Measurements from ENCODE around the gene ABCD1.
A peak's percentile ranks its signal among the peaks of the same experiment; 100 is the strongest.

ABCD1 gene

DNA sequence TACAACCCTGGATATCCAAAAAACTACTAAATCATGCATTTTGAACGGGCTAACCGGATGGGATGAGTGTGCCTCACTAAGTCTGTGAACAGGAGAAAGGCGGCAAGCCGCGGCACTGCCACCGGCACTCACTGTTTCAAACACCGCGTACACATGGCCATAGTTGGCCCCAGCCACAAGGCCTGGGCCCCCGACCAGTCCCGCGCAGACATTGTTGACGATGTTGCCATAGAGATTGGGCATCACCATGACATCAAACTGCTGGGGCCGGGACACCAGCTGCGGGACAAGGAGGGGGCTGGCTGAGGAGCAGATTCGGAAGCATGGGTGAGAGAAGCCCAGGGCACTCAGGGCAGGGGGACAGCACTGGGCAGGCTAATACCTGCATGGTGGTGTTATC is 62.0 kb downstream of the ABCD1 start:
- peaks cover 0 to 59% (median 43%) of the 10 kb centered on the region in 5 donors for H3K36me3 ChIP-seq (ENCODE audit: control insufficient read depth in 5 of 5, insufficient read depth in 5 of 5, low read length in 5 of 5)
- no peaks in the 10 kb centered on the region for H3K9me3 ChIP-seq (ENCODE audit: control insufficient read depth in 5 of 5, low read length in 5 of 5)
- no peak overlapping the region for H3K9ac ChIP-seq (ENCODE audit: low read length in 5 of 5)
- H3K4me3 ChIP-seq (ENCODE audit: low read depth in 1 of 5, low read length in 5 of 5): no peak overlapping the region
- H3K27me3 ChIP-seq (ENCODE audit: control insufficient read depth in 5 of 5, insufficient read depth in 4 of 5, low read length in 5 of 5): peaks cover 0 to 11% (median 3%) of the 10 kb centered on the region in 5 donors
- no peak overlapping the region for H3K27ac ChIP-seq (ENCODE audit: low read depth, low read length)
- peaks cover 0 to 20% (median 11%) of the 10 kb centered on the region in 5 donors for H3K4me1 ChIP-seq (ENCODE audit: control insufficient read depth in 5 of 5, insufficient read depth in 5 of 5, low read length in 5 of 5)

- Histone ChIP-seq H3K9ac (ENCODE audit: low read length in 5 of 5) (no peak overlapping the region), H3K9me3 (ENCODE audit: control insufficient read depth in 5 of 5, low read length in 5 of 5) (peaks cover 0 to 13% (median 7%) of the 10 kb centered on the region in 5 donors), H3K4me3 (ENCODE audit: low read depth in 1 of 5, low read length in 5 of 5) (no peak overlapping the region), H3K27ac (ENCODE audit: low read depth, low read length) (no peak overlapping the region), H3K36me3 (ENCODE audit: control insufficient read depth in 5 of 5, insufficient read depth in 5 of 5, low read length in 5 of 5) (peaks cover 0 to 51% (median 40%) of the 10 kb centered on the region in 5 donors), H3K4me1 (ENCODE audit: control insufficient read depth in 5 of 5, insufficient read depth in 5 of 5, low read length in 5 of 5) (peaks cover 0 to 33% (median 21%) of the 10 kb centered on the region in 5 donors), H3K27me3 (ENCODE audit: control insufficient read depth in 5 of 5, insufficient read depth in 4 of 5, low read length in 5 of 5) (peaks cover 0 to 10% (median 9%) of the 10 kb centered on the region in 5 donors)
Measured at GRCh38 chrX:153789654-153790053, 65.0 kb downstream of the ABCD1 start.

- Histone ChIP-seq H3K9ac (ENCODE audit: low read length in 5 of 5) (no peak overlapping the region), H3K27ac (ENCODE audit: low read depth, low read length) (no peak overlapping the region), H3K4me1 (ENCODE audit: control insufficient read depth in 5 of 5, insufficient read depth in 5 of 5, low read length in 5 of 5) (peaks cover 0 to 49% (median 37%) of the 10 kb centered on the region in 5 donors), H3K36me3 (ENCODE audit: control insufficient read depth in 5 of 5, insufficient read depth in 5 of 5, low read length in 5 of 5) (peaks cover 0 to 36% (median 27%) of the 10 kb centered on the region in 5 donors), H3K9me3 (ENCODE audit: control insufficient read depth in 5 of 5, low read length in 5 of 5) (peaks cover 0 to 20% (median 18%) of the 10 kb centered on the region in 5 donors), H3K4me3 (ENCODE audit: low read depth in 1 of 5, low read length in 5 of 5) (no peak overlapping the region), H3K27me3 (ENCODE audit: control insufficient read depth in 5 of 5, insufficient read depth in 4 of 5, low read length in 5 of 5) (peaks cover 0 to 10% (median 4%) of the 10 kb centered on the region in 5 donors)
Measured at GRCh38 chrX:153791104-153791852, 66.6 kb downstream of the ABCD1 start.

- H3K36me3 ChIP-seq (ENCODE audit: control insufficient read depth in 5 of 5, insufficient read depth in 5 of 5, low read length in 5 of 5): peaks cover 0 to 35% (median 23%) of the 10 kb centered on the region in 5 donors
- H3K27ac ChIP-seq (ENCODE audit: low read depth, low read length): no peak overlapping the region
- peaks cover 0 to 10% (median 4%) of the 10 kb centered on the region in 5 donors for H3K27me3 ChIP-seq (ENCODE audit: control insufficient read depth in 5 of 5, insufficient read depth in 4 of 5, low read length in 5 of 5)
- H3K9ac ChIP-seq (ENCODE audit: low read length in 5 of 5): no peak overlapping the region
- peaks cover 0 to 50% (median 38%) of the 10 kb centered on the region in 5 donors for H3K4me1 ChIP-seq (ENCODE audit: control insufficient read depth in 5 of 5, insufficient read depth in 5 of 5, low read length in 5 of 5)
- H3K4me3 ChIP-seq (ENCODE audit: low read depth in 1 of 5, low read length in 5 of 5): peak overlapping the region in 2 of 5 donors; percentile 83 to 84
- H3K9me3 ChIP-seq (ENCODE audit: control insufficient read depth in 5 of 5, low read length in 5 of 5): peaks cover 0 to 26% (median 20%) of the 10 kb centered on the region in 5 donors
Measured at GRCh38 chrX:153792368-153792767, 67.7 kb downstream of the ABCD1 start.

GRCh38 chrX:153793291-153793690 is 68.6 kb downstream of the ABCD1 start:
- Histone ChIP-seq H3K27me3 (ENCODE audit: control insufficient read depth in 5 of 5, insufficient read depth in 4 of 5, low read length in 5 of 5) (peaks cover 0 to 10% (median 3%) of the 10 kb centered on the region in 5 donors), H3K4me3 (ENCODE audit: low read depth in 1 of 5, low read length in 5 of 5) (peak overlapping the region; percentile 52 to 84 (median 72)), H3K9me3 (ENCODE audit: control insufficient read depth in 5 of 5, low read length in 5 of 5) (peaks cover 0 to 35% (median 20%) of the 10 kb centered on the region in 5 donors), H3K27ac (ENCODE audit: low read depth, low read length) (peak overlapping the region; percentile 78), H3K9ac (ENCODE audit: low read length in 5 of 5) (peak overlapping the region in 4 of 5 donors; percentile 71 to 81 (median 78)), H3K4me1 (ENCODE audit: control insufficient read depth in 5 of 5, insufficient read depth in 5 of 5, low read length in 5 of 5) (peaks cover 0 to 50% (median 38%) of the 10 kb centered on the region in 5 donors), H3K36me3 (ENCODE audit: control insufficient read depth in 5 of 5, insufficient read depth in 5 of 5, low read length in 5 of 5) (peaks cover 0 to 35% (median 22%) of the 10 kb centered on the region in 5 donors)

All from subcutaneous abdominal adipose tissue (tissue), 5 donors.